ENCODE results near the gene TWSG1. TPM values are rescaled to one million over a fixed set of nuclear protein-coding genes. Genes with fewer than 3 reads are reported as not detected.
"Not testable (repeated sequence)": the region's sequence is repeated elsewhere in the genome, so short reads cannot be mapped to it uniquely, and the experiment has no call there.

Gene TWSG1
- total and polyA plus RNA-seq, 4 experiments from 2014 or later, result 4.1 to 6.0 (median 5.0) TPM

DNA sequence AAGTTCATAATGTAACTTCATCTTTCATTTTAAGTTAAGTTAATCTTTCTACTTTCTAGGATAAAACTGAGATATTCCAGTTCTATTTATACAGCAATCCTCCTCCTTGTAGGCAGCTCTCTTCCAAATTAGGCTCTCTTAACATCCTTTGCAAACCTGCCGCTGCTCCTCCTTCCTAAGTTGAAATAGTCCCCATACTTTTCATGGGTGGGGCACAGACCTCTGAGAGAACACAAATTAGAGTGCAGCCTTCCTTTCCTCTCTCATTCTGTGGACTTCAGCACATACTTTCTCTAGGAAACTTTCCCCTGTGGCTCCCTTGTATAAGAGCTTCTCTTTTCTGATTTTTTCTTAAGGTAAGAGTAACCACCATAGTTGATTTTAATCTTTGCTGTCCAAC, 28.3 kb downstream of the TWSG1 start:
- H3K27ac ChIP-seq (ENCODE audit: low read depth, low read length), result no peak overlapping the region
- POLR2A ChIA-PET (ENCODE audit: partially characterized antibody), result no interaction called here
- peaks cover 0 to 3% (median 0%) of the 10 kb centered on the region in 4 donors for H3K4me1 Mint-ChIP-seq
- no peaks in the 10 kb centered on the region for H3K9me3 ChIP-seq (ENCODE audit: control insufficient read depth in 1 of 2, low read length in 2 of 2)
- H3K27me3 Mint-ChIP-seq, result no peaks in the 10 kb centered on the region
- no peak overlapping the region for H3K27ac Mint-ChIP-seq
- H3K9me3 Mint-ChIP-seq, result peaks cover 0 to under 1% (median 0%) of the 10 kb centered on the region in 8 donors
- no peaks in the 10 kb centered on the region for H3K36me3 ChIP-seq (ENCODE audit: insufficient read depth, low read length)
- intact Hi-C loops (cut with micrococcal nuclease), result no loop called here
- no peak for DNase-seq
- no peaks in the 10 kb centered on the region for H3K4me1 ChIP-seq (ENCODE audit: insufficient read depth, low read length)
- H3K4me3 ChIP-seq (ENCODE audit: low read length in 2 of 2), result no peak overlapping the region
- no peak overlapping the region for H3K4me3 Mint-ChIP-seq
- peaks cover 19 to 29% of the 10 kb centered on the region in 2 donors for H3K36me3 Mint-ChIP-seq
- H3K27me3 ChIP-seq (ENCODE audit: insufficient read depth, low read length), result no peaks in the 10 kb centered on the region
- CTCF ChIA-PET (ENCODE audit: partially characterized antibody), result no interaction called here

DNA sequence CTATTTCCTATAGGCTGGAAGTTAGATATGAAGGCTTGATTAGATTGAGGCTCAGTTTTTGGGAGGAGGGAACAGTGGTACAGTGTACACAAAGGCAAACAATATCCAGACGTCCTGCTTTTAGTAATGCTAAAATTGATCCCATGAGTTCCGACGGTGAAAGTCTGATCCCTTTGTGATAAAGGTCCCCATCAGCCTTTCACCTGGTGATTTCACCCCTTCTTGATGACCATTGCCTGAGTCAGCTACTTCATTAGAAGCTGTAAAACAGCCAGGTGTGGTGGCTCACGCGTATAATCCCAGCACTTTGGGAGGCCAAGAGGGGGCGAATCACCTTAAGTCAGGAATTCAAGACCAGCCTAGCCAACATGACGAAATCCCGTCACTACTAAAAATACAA, 29.7 kb downstream of the TWSG1 start:
- Histone ChIP-seq H3K9me3 (ENCODE audit: control insufficient read depth in 1 of 2, low read length in 2 of 2) (no peaks in the 10 kb centered on the region), H3K4me3 (ENCODE audit: low read length in 2 of 2) (no peak overlapping the region), H3K27me3 (ENCODE audit: insufficient read depth, low read length) (no peaks in the 10 kb centered on the region), H3K4me1 (ENCODE audit: insufficient read depth, low read length) (no peaks in the 10 kb centered on the region), H3K27ac (ENCODE audit: low read depth, low read length) (no peak overlapping the region), H3K36me3 (ENCODE audit: insufficient read depth, low read length) (no peaks in the 10 kb centered on the region)
- ChIA-PET POLR2A (ENCODE audit: partially characterized antibody) (no interaction called here), CTCF (ENCODE audit: partially characterized antibody) (no interaction called here)
- no peak for DNase-seq
- Mint-ChIP-seq H3K27me3 (no peaks in the 10 kb centered on the region), H3K4me1 (no peaks in the 10 kb centered on the region), H3K4me3 (no peak overlapping the region), H3K9me3 (peaks cover 0 to 2% (median 0%) of the 10 kb centered on the region in 8 donors), H3K27ac (no peak overlapping the region), H3K36me3 (peaks cover 19 to 31% of the 10 kb centered on the region in 2 donors)
- intact Hi-C loops (cut with micrococcal nuclease), result no loop called here

DNA sequence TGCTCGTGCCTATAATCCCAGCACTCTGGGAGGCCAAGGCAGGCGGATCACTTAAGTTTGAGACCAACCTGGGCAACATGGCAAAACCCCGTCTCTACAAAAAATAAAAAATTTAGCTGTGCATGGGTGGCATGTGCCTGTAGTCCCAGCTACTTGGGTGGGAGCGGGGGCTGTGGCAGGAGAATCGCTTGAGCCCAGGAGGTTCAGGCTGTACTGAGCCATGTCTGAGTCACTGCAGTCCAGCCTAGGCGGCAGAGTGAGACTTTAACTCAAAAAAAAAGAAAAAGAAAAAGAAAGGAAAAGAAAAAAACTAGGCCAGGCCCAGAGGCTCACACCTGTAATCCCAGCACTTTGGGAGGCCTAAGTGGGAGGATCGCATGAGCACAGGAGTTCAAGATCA, 30.8 kb downstream of the TWSG1 start:
- Histone ChIP-seq H3K27me3 (ENCODE audit: insufficient read depth, low read length) (no peaks in the 10 kb centered on the region), H3K9me3 (ENCODE audit: control insufficient read depth in 1 of 2, low read length in 2 of 2) (no peaks in the 10 kb centered on the region), H3K4me3 (ENCODE audit: low read length in 2 of 2) (no peak overlapping the region), H3K27ac (ENCODE audit: low read depth, low read length) (no peak overlapping the region), H3K4me1 (ENCODE audit: insufficient read depth, low read length) (no peaks in the 10 kb centered on the region), H3K36me3 (ENCODE audit: insufficient read depth, low read length) (no peaks in the 10 kb centered on the region)
- Mint-ChIP-seq H3K4me3 (no peak overlapping the region), H3K27ac (no peak overlapping the region), H3K4me1 (no peaks in the 10 kb centered on the region), H3K36me3 (peaks cover 24 to 37% of the 10 kb centered on the region in 2 donors), H3K9me3 (peaks cover 0 to 3% (median 0%) of the 10 kb centered on the region in 8 donors), H3K27me3 (no peaks in the 10 kb centered on the region)
- ChIA-PET CTCF (ENCODE audit: partially characterized antibody) (no interaction called here), POLR2A (ENCODE audit: partially characterized antibody) (no interaction called here)
- intact Hi-C loops (cut with micrococcal nuclease), result no loop called here
- no peak for DNase-seq

DNA sequence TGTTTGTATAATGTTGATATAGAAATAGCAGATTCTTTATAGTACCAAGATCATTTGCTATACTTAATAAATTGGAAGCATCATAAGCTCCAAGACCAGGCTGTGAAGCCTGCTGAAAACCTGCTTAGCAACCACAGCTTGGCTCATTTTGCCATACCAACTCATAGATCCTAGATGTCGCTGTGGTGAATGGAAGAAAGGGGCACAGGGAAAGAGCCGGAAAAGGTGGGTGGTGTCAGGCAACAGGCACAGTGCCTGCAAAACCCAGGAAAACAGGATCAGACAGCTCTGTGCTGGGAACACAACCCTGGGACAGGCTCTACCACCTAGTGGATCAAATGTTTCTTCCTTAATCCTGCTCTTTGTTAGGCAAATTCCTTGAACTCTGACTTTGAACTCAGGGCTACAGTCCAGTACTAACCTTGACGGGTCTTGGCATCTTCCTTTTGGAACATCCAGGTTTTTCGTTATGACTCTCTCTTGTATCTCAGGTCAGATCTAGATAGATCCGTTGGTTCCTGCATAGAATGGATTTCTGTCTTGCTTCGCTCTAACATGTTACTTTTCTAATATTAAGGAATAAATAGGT, 31.6 kb downstream of the TWSG1 start:
- no peak overlapping the region for H3K4me3 Mint-ChIP-seq
- no peak for DNase-seq
- POLR2A ChIA-PET (ENCODE audit: partially characterized antibody), result no interaction called here
- H3K9me3 Mint-ChIP-seq, result peaks cover 0 to 3% (median 0%) of the 10 kb centered on the region in 8 donors
- peaks cover 24 to 38% of the 10 kb centered on the region in 2 donors for H3K36me3 Mint-ChIP-seq
- Histone ChIP-seq H3K4me3 (ENCODE audit: low read length in 2 of 2) (no peak overlapping the region), H3K27ac (ENCODE audit: low read depth, low read length) (no peak overlapping the region), H3K4me1 (ENCODE audit: insufficient read depth, low read length) (no peaks in the 10 kb centered on the region), H3K27me3 (ENCODE audit: insufficient read depth, low read length) (no peaks in the 10 kb centered on the region), H3K36me3 (ENCODE audit: insufficient read depth, low read length) (no peaks in the 10 kb centered on the region), H3K9me3 (ENCODE audit: control insufficient read depth in 1 of 2, low read length in 2 of 2) (no peaks in the 10 kb centered on the region)
- H3K27ac Mint-ChIP-seq, result no peak overlapping the region
- CTCF ChIA-PET (ENCODE audit: partially characterized antibody), result no interaction called here
- H3K4me1 Mint-ChIP-seq, result no peaks in the 10 kb centered on the region
- H3K27me3 Mint-ChIP-seq, result no peaks in the 10 kb centered on the region
- intact Hi-C loops (cut with micrococcal nuclease), result no loop called here

DNA sequence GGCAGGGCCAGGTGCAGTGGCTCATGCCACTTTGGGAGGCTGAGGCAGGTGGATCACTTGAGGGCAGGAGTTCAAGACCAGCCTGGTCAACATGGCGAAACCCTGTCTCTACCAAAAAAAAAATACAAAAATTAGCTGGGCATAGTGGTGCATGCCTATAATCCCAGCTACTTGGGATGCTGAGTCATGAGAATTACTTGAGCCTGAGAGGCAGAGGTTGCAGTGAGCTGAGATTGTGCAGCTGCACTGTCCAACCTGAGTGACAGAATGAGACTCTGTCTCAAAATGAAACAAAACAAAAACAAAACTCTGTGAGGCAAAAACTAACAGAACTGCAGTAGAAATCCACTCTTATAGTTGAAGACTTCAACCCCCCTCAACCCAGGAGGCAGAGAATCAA, 38.7 kb downstream of the TWSG1 start:
- H3K4me3 Mint-ChIP-seq, result not testable (repeated sequence)

DNA sequence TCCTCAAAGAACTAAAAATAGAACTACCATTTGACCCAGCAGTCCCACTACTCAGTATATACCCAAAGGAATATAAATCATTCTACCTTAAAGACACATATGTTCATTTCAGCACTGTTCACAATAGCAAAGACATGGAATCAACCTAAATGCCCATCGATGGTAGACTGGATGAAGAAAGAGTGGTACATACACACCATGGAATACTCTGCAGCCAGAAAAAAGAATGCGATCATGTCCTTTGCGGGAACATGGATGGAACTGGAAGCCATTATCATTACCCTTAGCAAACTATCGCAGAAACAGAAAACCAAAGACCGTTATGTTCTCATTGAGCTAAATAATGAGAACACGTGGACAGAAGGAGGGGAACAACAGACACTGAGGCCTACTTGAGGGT, 44.5 kb downstream of the TWSG1 start:
- H3K27me3 ChIP-seq (ENCODE audit: insufficient read depth, low read length), result no peaks in the 10 kb centered on the region
- no peaks in the 10 kb centered on the region for H3K27me3 Mint-ChIP-seq
- H3K9me3 Mint-ChIP-seq, result peaks cover 0 to 5% (median under 1%) of the 10 kb centered on the region in 8 donors

More for the DNA sequence above, 38.7 kb downstream of the TWSG1 start:
- DNase-seq; H3K27me3 Mint-ChIP-seq; H3K9me3 Mint-ChIP-seq; H3K4me3 ChIP-seq (ENCODE audit: low read length in 2 of 2); H3K27ac Mint-ChIP-seq; intact Hi-C loops (cut with micrococcal nuclease); POLR2A ChIA-PET (ENCODE audit: partially characterized antibody); H3K4me1 Mint-ChIP-seq; H3K27ac ChIP-seq (ENCODE audit: low read depth, low read length); H3K36me3 ChIP-seq (ENCODE audit: insufficient read depth, low read length); H3K9me3 ChIP-seq (ENCODE audit: control insufficient read depth in 1 of 2, low read length in 2 of 2); H3K27me3 ChIP-seq (ENCODE audit: insufficient read depth, low read length); H3K4me1 ChIP-seq (ENCODE audit: insufficient read depth, low read length): not testable (repeated sequence)
- H3K36me3 Mint-ChIP-seq, result peaks cover 21 to 29% of the 10 kb centered on the region in 2 donors
- CTCF ChIA-PET (ENCODE audit: partially characterized antibody), result interaction anchor here (0.9 kb wide), 1 partner anchor 9 kb away, joined by 3 read pairs; no protein-coding TSS in a partner anchor

DNA sequence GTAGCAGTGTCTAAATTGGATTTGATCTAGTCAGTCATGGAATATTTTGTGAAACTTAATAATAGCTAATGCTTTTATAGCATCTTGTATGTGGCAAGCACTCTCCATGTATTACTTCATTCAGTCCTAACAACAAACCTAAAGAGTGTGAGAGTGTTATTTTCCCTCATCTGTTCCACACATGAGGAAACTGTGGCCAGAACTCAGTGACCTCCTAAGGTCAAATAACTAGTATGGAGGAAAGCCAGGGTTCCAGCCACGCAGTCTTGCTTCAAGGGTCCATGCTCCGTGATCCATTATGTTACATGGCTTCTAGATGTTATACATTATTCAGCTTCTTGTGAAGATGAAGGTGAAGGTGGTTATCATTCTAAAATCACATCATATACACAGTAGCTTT, 45.5 kb downstream of the TWSG1 start:
- Mint-ChIP-seq H3K4me3 (no peak overlapping the region), H3K27ac (no peak overlapping the region), H3K4me1 (no peaks in the 10 kb centered on the region), H3K9me3 (peaks cover 0 to 5% (median under 1%) of the 10 kb centered on the region in 8 donors), H3K36me3 (peaks cover 5 to 6% of the 10 kb centered on the region in 2 donors), H3K27me3 (no peaks in the 10 kb centered on the region)
- Histone ChIP-seq H3K4me1 (ENCODE audit: insufficient read depth, low read length) (no peaks in the 10 kb centered on the region), H3K36me3 (ENCODE audit: insufficient read depth, low read length) (no peaks in the 10 kb centered on the region), H3K4me3 (ENCODE audit: low read length in 2 of 2) (no peak overlapping the region), H3K27ac (ENCODE audit: low read depth, low read length) (no peak overlapping the region), H3K9me3 (ENCODE audit: control insufficient read depth in 1 of 2, low read length in 2 of 2) (no peaks in the 10 kb centered on the region), H3K27me3 (ENCODE audit: insufficient read depth, low read length) (no peaks in the 10 kb centered on the region)
- DNase-seq, result no peak
- ChIA-PET CTCF (ENCODE audit: partially characterized antibody) (no interaction called here), POLR2A (ENCODE audit: partially characterized antibody) (no interaction called here)
- intact Hi-C loops (cut with micrococcal nuclease), result no loop called here

More for the DNA sequence above, 44.5 kb downstream of the TWSG1 start:
- H3K4me3 Mint-ChIP-seq, result no peak overlapping the region
- Histone ChIP-seq H3K36me3 (ENCODE audit: insufficient read depth, low read length) (no peaks in the 10 kb centered on the region), H3K4me1 (ENCODE audit: insufficient read depth, low read length) (no peaks in the 10 kb centered on the region), H3K4me3 (ENCODE audit: low read length in 2 of 2) (no peak overlapping the region), H3K27ac (ENCODE audit: low read depth, low read length) (no peak overlapping the region), H3K9me3 (ENCODE audit: control insufficient read depth in 1 of 2, low read length in 2 of 2) (no peaks in the 10 kb centered on the region)
- ChIA-PET CTCF (ENCODE audit: partially characterized antibody) (no interaction called here), POLR2A (ENCODE audit: partially characterized antibody) (no interaction called here)
- H3K4me1 Mint-ChIP-seq, result no peaks in the 10 kb centered on the region
- intact Hi-C loops (cut with micrococcal nuclease), result no loop called here
- DNase-seq, result no peak
- peaks cover 6 to 9% of the 10 kb centered on the region in 2 donors for H3K36me3 Mint-ChIP-seq
- H3K27ac Mint-ChIP-seq, result no peak overlapping the region
